Smooth muscle cell (in vitro differentiated cells): Measurements from ENCODE around the gene HRAS. TPM values are rescaled to one million over a fixed set of nuclear protein-coding genes. Genes with fewer than 3 reads are reported as not detected.
A peak's percentile ranks its signal among the peaks of the same experiment; 100 is the strongest.

Experiments used
- DNase-seq: peaks from one replicate; lab custom pipeline; 2025; ENCODE audit not compliant: unreplicated experiment; lab: John Stamatoyannopoulos, UW
- H2AFZ ChIP-seq: fragments of 200-600 bp; sonication (generic); 2 replicates; pipeline ENCODE4 v1.6.0; 2016; ENCODE audit warnings: antibody characterized with exemption, low read depth, mild to moderate bottlenecking
- H3F3A ChIP-seq: fragments of 200-600 bp; sonication (generic); 2 replicates; pipeline ENCODE4 v1.6.0; 2017; ENCODE audit warnings: antibody characterized with exemption, low read depth
- H3K27ac ChIP-seq: fragments of 200-600 bp; sonication (generic); 2 replicates; pipeline ENCODE4 v1.5.1; 2016; ENCODE audit warnings: low read depth, mild to moderate bottlenecking
- H3K27me3 ChIP-seq: fragments of 200-600 bp; sonication (generic); 2 replicates; pipeline ENCODE4 v1.6.1; 2016; ENCODE audit warnings: low read depth, mild to moderate bottlenecking
- H3K36me3 ChIP-seq: fragments of 200-600 bp; sonication (generic); 2 replicates; pipeline ENCODE4 v1.5.1; 2016; ENCODE audit warnings: low read depth
- H3K4me1 ChIP-seq: fragments of 200-600 bp; sonication (generic); 2 replicates; pipeline ENCODE4 v1.5.1; 2016; ENCODE audit warnings: low read depth
- H3K4me2 ChIP-seq: fragments of 200-600 bp; sonication (generic); 2 replicates; pipeline ENCODE4 v1.6.0; 2016; ENCODE audit warnings: mild to moderate bottlenecking
- H3K4me3 ChIP-seq: fragments of 200-600 bp; sonication (generic); 2 replicates; pipeline ENCODE4 v1.5.1; 2016; ENCODE audit warnings: mild to moderate bottlenecking
- H3K79me2 ChIP-seq: fragments of 200-600 bp; sonication (generic); 2 replicates; pipeline ENCODE4 v1.6.0; 2016; ENCODE audit warnings: low read depth, mild to moderate bottlenecking
- H3K9ac ChIP-seq: fragments of 200-600 bp; sonication (generic); 2 replicates; pipeline ENCODE4 v1.6.0; 2016; ENCODE audit warnings: low read depth
- H3K9me3 ChIP-seq: fragments of 200-600 bp; sonication (generic); replicated peaks from 2 replicates; pipeline ENCODE4 v1.5.1; 2016; ENCODE audit warnings: low read depth
- H4K20me1 ChIP-seq: fragments of 200-600 bp; sonication (generic); 2 replicates; pipeline ENCODE4 v1.6.0; 2016; ENCODE audit warnings: low read depth
- CTCF ChIP-seq: fragments of 200-600 bp; sonication (generic); IDR thresholded peaks from 2 replicates; pipeline ENCODE4 v1.5.1; 2017; ENCODE audit warnings: borderline replicate concordance, mild to moderate bottlenecking, antibody characterized with exemption; ENCODE audit not compliant: insufficient read depth, poor library complexity, severe bottlenecking
- WGBS: methylation state at CpG from one replicate; pipeline ENCODE4 v1.1.7; 2016; ENCODE audit warnings: low lambda C conversion rate; 5-methylcytosine and 5-hydroxymethylcytosine counted together
- polyA plus RNA-seq: library from polyadenylated mRNA; unstranded; fragments of >200 nt; fragmentation: Nextera tagmentation; extraction: Ambion mirVana; gene quantifications from 2 replicates; pipeline ENCODE4 v1.2.1, GENCODE V29; 2016
- total RNA-seq: library from RNA; depleted of rRNA; stranded (reverse); fragments of >200 nt; gene quantifications from 2 replicates; pipeline ENCODE4 v1.2.3, GENCODE V29; 2014

HRAS gene
- total and polyA plus RNA-seq, 2 experiments from 2014 or later, result 39.9 to 59.1 TPM

GRCh38 chr11:569158-569885 is 33.9 kb upstream of the HRAS start:
- H3K79me2 ChIP-seq, result peaks cover 16% of the 10 kb centered on the region
- no peaks in the 10 kb centered on the region for H3K36me3 ChIP-seq
- no peak overlapping the region for H2AFZ ChIP-seq
- H3K9ac ChIP-seq, result peak overlapping the region; percentile 43
- no peaks in the 10 kb centered on the region for H3K9me3 ChIP-seq
- DNase-seq, result no peak
- TF ChIP-seq CTCF, result no peak
- H3K4me3 ChIP-seq, result peak overlapping the region; percentile 93
- 51% methylated on average over 29 of the region's 36 CpGs for WGBS
- peak overlapping the region; percentile 99 for H3K4me2 ChIP-seq
- H3K27me3 ChIP-seq, result no peaks in the 10 kb centered on the region
- H3K27ac ChIP-seq, result peak overlapping the region; percentile 47
- H3F3A ChIP-seq, result peaks cover 13% of the 10 kb centered on the region
- peaks cover 31% of the 10 kb centered on the region for H4K20me1 ChIP-seq
- H3K4me1 ChIP-seq, result peaks cover 21% of the 10 kb centered on the region

GRCh38 chr11:568306-569157 is 33.2 kb upstream of the HRAS start:
- no peak overlapping the region for H2AFZ ChIP-seq
- peak; percentile 78 for DNase-seq
- peak overlapping the region; percentile 99 for H3K4me2 ChIP-seq
- H3K4me1 ChIP-seq, result peaks cover 18% of the 10 kb centered on the region
- peak overlapping the region; percentile 93 for H3K4me3 ChIP-seq
- peaks cover 16% of the 10 kb centered on the region for H3K79me2 ChIP-seq
- peak overlapping the region; percentile 74 for H3K9ac ChIP-seq
- H3K9me3 ChIP-seq, result no peaks in the 10 kb centered on the region
- H3F3A ChIP-seq, result peaks cover 13% of the 10 kb centered on the region
- no peak for TF ChIP-seq CTCF
- no peaks in the 10 kb centered on the region for H3K27me3 ChIP-seq
- no peaks in the 10 kb centered on the region for H3K36me3 ChIP-seq
- peak overlapping the region; percentile 47 for H3K27ac ChIP-seq
- H4K20me1 ChIP-seq, result peaks cover 35% of the 10 kb centered on the region
- under 1% methylated on average over 48 of the region's 123 CpGs for WGBS

- H3K27ac ChIP-seq, result no peak overlapping the region
- H3K27me3 ChIP-seq, result no peaks in the 10 kb centered on the region
- peaks cover 16% of the 10 kb centered on the region for H3K79me2 ChIP-seq
- peaks cover 13% of the 10 kb centered on the region for H3F3A ChIP-seq
- peaks cover 43% of the 10 kb centered on the region for H4K20me1 ChIP-seq
- H3K4me3 ChIP-seq, result peak overlapping the region; percentile 93
- TF ChIP-seq CTCF, result no peak
- H2AFZ ChIP-seq, result no peak overlapping the region
- peak overlapping the region; percentile 99 for H3K4me2 ChIP-seq
- H3K9ac ChIP-seq, result peak overlapping the region; percentile 74
- H3K4me1 ChIP-seq, result peaks cover 18% of the 10 kb centered on the region
- no peak for DNase-seq
- no peaks in the 10 kb centered on the region for H3K9me3 ChIP-seq
- WGBS, result 30% methylated on average over 22 of the region's 41 CpGs
- H3K36me3 ChIP-seq, result no peaks in the 10 kb centered on the region
Observed at GRCh38 chr11:567629-568292, 32.4 kb upstream of the HRAS start.
